ENCODE measurements around the gene CSF2. TPM values are rescaled to one million over a fixed set of nuclear protein-coding genes. Genes with fewer than 3 reads are reported as not detected.
"Not testable (repeated sequence)": the region's sequence is repeated elsewhere in the genome, so short reads cannot be mapped to it uniquely, and the experiment has no call there.

CSF2 gene
- total RNA-seq, 4 donors from 2014 or later = not detected

- Histone ChIP-seq H3K4me1 (no peaks in the 10 kb centered on the region), H3K36me3 (no peaks in the 10 kb centered on the region), H3K9me3 (no peaks in the 10 kb centered on the region), H3K4me3 (no peak overlapping the region), H3K27me3 (no peaks in the 10 kb centered on the region), H3K27ac (no peak overlapping the region)
- TF ChIP-seq POLR2A (IDR thresholded peaks at IDR 0.05) (no peak), CTCF (IDR thresholded peaks at IDR 0.05) (no peak)
- intact Hi-C loops (cut with DNase I) = no loop called here
- no peak for DNase-seq
- 75 to 88% methylated on average over 3 of the region's 3 CpGs for WGBS, 2 donors
Measured at GRCh38 chr5:132112111-132112510, 38.5 kb downstream of the CSF2 start.

GRCh38 chr5:132114150-132115121, 40.8 kb downstream of the CSF2 start:
- no peaks in the 10 kb centered on the region for H3K9me3 ChIP-seq
- H3K27me3 ChIP-seq = no peaks in the 10 kb centered on the region
- DNase-seq = no peak
- H3K4me3 ChIP-seq = no peak overlapping the region
- 76 to 78% methylated on average over 4 of the region's 4 CpGs for WGBS, 2 donors
- intact Hi-C loops (cut with DNase I) = no loop called here
- H3K36me3 ChIP-seq = no peaks in the 10 kb centered on the region
- TF ChIP-seq POLR2A (IDR thresholded peaks at IDR 0.05) (no peak), CTCF (IDR thresholded peaks at IDR 0.05) (no peak)
- H3K27ac ChIP-seq = no peak overlapping the region
- no peaks in the 10 kb centered on the region for H3K4me1 ChIP-seq

- DNase-seq = no peak
- intact Hi-C loops (cut with DNase I) = no loop called here
- TF ChIP-seq POLR2A (IDR thresholded peaks at IDR 0.05) = no peak
- no peak for TF ChIP-seq CTCF (IDR thresholded peaks at IDR 0.05)
- Histone ChIP-seq H3K36me3 (no peaks in the 10 kb centered on the region), H3K9me3 (no peaks in the 10 kb centered on the region), H3K4me3 (no peak overlapping the region), H3K27ac (no peak overlapping the region), H3K4me1 (no peaks in the 10 kb centered on the region), H3K27me3 (no peaks in the 10 kb centered on the region)
- 95 to 100% methylated on average over 1 of the region's 1 CpG for WGBS, 2 donors
Measured at GRCh38 chr5:132115375-132115774, 41.8 kb downstream of the CSF2 start.

GRCh38 chr5:132116072-132116471, 42.5 kb downstream of the CSF2 start:
- Histone ChIP-seq H3K4me3 (no peak overlapping the region), H3K36me3 (no peaks in the 10 kb centered on the region), H3K27me3 (no peaks in the 10 kb centered on the region), H3K9me3 (no peaks in the 10 kb centered on the region), H3K4me1 (no peaks in the 10 kb centered on the region), H3K27ac (no peak overlapping the region)
- no peak for DNase-seq
- intact Hi-C loops (cut with DNase I) = no loop called here
- no peak for TF ChIP-seq POLR2A (IDR thresholded peaks at IDR 0.05)
- TF ChIP-seq CTCF (IDR thresholded peaks at IDR 0.05) = no peak
- 92 to 93% methylated on average over 2 of the region's 2 CpGs for WGBS, 2 donors

GRCh38 chr5:132116909-132117489, 43.4 kb downstream of the CSF2 start:
- intact Hi-C loops (cut with DNase I); H3K36me3 ChIP-seq; DNase-seq; H3K4me1 ChIP-seq; H3K4me3 ChIP-seq; H3K27me3 ChIP-seq; H3K27ac ChIP-seq; H3K9me3 ChIP-seq: not testable (repeated sequence)
- 60 to 83% methylated on average over 1 of the region's 3 CpGs for WGBS, 2 donors

- H3K27ac ChIP-seq; H3K9me3 ChIP-seq; intact Hi-C loops (cut with DNase I); H3K4me3 ChIP-seq; H3K4me1 ChIP-seq; DNase-seq; H3K36me3 ChIP-seq; H3K27me3 ChIP-seq: not testable (repeated sequence)
- WGBS, 2 donors = 64 to 73% methylated on average over 3 of the region's 3 CpGs
Measured at GRCh38 chr5:132120717-132121116, 47.1 kb downstream of the CSF2 start.

- H3K36me3 ChIP-seq; H3K27ac ChIP-seq; DNase-seq; H3K9me3 ChIP-seq; H3K27me3 ChIP-seq; H3K4me3 ChIP-seq; H3K4me1 ChIP-seq; intact Hi-C loops (cut with DNase I): not testable (repeated sequence)
- 71 to 87% methylated on average over 3 of the region's 3 CpGs for WGBS, 2 donors
Measured at GRCh38 chr5:132122971-132123370, 49.4 kb downstream of the CSF2 start.

- H3K9me3 ChIP-seq; H3K27me3 ChIP-seq; H3K36me3 ChIP-seq; intact Hi-C loops (cut with DNase I); H3K27ac ChIP-seq; DNase-seq; H3K4me3 ChIP-seq; H3K4me1 ChIP-seq: not testable (repeated sequence)
- 86 to 89% methylated on average over 4 of the region's 4 CpGs for WGBS, 2 donors
Measured at GRCh38 chr5:132123578-132123977, 50.0 kb downstream of the CSF2 start.

Measured in esophagus squamous epithelium (tissue), 5 donors.